Endometrial microvascular endothelial cells (primary cell): ENCODE data around the gene IQGAP2. TPM values are rescaled to one million over a fixed set of nuclear protein-coding genes. Genes with fewer than 3 reads are reported as not detected.
"Not testable (repeated sequence)": the region's sequence is repeated elsewhere in the genome, so short reads cannot be mapped to it uniquely, and the experiment has no call there.

Experiments used
- in situ Hi-C: cut with HindIII; loops from 2 replicates; pipeline ENCODE4 v1.10.0; 2017; ENCODE audit warnings: low sequenced_read_pairs, low pct_unique_long_range_greater_than_20kb; ENCODE audit errors: inconsistent ontology term
- total RNA-seq: library from RNA; depleted of rRNA; stranded (reverse); fragments of >200 nt; gene quantifications from one replicate; pipeline ENCODE4 v1.2.3, GENCODE V29; 2015; ENCODE audit errors: inconsistent ontology term

IQGAP2 gene
- total RNA-seq, 1 donor from 2014 or later = 0.09 TPM

DNA sequence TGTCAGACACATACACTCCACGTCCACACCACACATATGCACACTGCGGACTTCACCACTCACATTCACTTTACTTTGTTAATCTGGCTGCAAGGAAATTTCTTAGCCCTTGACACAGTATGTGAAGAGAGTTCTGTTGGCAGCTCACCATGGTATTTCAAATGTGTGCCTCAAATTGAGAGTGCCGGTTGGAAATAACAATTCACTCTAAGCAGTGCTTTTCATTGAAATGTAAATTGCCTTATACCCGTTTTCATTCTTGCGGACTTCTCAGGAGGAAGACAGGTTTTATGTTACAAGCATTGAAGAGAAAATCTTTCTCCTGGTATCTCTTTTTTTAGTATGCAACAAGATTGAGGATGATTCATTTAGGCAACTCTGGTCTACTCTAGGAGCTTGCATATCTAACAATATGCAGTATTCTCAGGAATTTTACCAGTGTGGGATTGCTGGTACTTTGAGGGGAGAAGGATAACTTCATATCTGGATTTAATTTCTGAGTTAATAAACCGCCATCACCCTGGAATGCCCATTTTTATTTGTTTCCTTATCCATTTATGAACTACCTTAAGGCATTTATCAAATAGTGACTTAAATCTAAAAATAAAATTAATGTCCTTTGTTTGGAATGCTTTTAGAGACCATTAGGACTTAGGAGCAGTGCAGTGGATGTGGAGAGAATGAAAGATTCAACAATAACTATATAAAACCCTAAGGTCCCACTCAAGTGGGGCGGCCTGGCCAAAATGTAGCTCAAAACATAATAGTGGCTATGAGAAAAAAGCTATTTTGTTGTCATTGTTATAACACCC lies 87.0 kb downstream of the IQGAP2 start:
- in situ Hi-C loops = no loop called here

DNA sequence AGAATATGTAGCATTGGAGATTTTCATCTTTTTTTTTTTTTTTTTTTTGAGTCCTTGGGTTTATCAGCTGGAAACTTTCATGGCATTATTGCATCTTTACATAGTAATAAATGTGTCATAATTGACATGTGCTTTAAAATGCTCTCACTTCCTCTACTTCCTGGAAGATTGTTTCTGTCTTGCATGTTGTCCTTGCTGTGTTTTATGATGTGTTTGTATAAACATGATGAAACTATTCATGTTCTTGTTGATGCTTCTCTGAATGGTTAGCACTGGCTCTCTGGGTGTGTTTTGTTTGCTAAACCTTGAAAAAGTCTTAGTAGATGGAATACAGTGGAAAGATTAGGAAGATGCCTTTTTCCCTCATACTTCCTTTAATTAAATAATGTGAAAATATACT lies 87.9 kb downstream of the IQGAP2 start:
- in situ Hi-C loops = no loop called here

GRCh38 chr5:76492819-76493189 lies 89.7 kb downstream of the IQGAP2 start:
- in situ Hi-C loops = no loop called here

- in situ Hi-C loops = no loop called here
These were observed 90.2 kb downstream of the IQGAP2 start for GRCh38 chr5:76493190-76493837.

GRCh38 chr5:76494201-76494600 lies 91.1 kb downstream of the IQGAP2 start:
- in situ Hi-C loops = no loop called here

- in situ Hi-C loops = no loop called here
These were observed 92.8 kb downstream of the IQGAP2 start for GRCh38 chr5:76495870-76496269.

DNA sequence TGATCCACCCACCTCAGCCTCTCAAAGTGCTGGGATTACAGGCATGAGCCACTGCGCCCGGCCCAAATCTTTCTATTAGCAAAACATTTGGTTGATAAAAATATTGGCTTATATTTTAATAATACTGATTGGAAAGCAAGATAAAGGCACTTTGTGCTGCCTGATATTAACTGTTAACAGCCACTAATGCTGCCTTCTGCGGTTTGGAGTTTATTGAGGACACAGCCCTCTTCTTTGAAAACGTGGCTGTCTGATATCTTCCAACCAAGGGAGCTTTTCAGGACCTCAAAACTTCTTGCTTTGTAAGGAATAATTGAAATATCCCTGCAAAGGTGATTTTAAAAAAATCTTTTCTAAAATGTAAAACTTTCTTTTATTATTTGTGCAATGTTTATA lies 94.0 kb downstream of the IQGAP2 start:
- in situ Hi-C loops = no loop called here

DNA sequence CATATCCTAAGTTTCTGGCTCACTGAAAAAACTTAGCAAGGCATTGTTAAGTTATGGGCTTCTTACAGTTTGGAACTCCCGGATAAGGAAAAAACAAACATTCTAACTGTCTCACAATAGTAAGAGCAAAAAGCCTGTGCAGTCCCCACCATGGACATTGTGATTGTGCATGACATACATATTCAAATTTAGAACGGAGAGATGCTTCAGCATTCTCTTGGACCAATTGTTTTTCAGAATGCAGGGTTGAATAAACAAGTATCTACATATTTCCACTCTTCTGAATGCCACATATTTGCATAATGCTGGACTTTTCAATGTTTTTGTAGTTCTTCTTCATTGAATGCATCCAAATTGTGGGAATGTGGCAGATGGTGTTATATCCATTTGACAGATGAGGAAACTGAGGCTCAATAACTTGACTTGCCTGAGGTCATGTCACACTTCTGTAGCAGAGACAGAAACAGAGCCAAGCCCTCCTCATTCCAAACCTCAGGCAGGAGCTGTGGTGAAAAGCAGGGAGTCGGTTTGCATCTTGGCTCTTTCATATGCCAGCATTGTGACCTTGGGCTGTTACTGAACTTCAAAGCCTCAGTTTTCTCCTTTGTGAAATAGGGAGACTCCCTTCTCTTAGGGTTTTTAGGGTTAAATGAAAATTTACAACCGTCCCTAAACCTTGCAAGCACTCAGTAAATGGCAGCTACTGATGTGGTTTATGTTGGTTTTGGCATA lies 95.1 kb downstream of the IQGAP2 start:
- in situ Hi-C loops = no loop called here

- in situ Hi-C loops = no loop called here
These were observed 96.5 kb downstream of the IQGAP2 start for GRCh38 chr5:76499507-76500161.

GRCh38 chr5:76500633-76501393 lies 97.7 kb downstream of the IQGAP2 start:
- in situ Hi-C loops = no loop called here

- in situ Hi-C loops = no loop called here
These were observed 100.8 kb downstream of the IQGAP2 start for GRCh38 chr5:76503929-76504328.

DNA sequence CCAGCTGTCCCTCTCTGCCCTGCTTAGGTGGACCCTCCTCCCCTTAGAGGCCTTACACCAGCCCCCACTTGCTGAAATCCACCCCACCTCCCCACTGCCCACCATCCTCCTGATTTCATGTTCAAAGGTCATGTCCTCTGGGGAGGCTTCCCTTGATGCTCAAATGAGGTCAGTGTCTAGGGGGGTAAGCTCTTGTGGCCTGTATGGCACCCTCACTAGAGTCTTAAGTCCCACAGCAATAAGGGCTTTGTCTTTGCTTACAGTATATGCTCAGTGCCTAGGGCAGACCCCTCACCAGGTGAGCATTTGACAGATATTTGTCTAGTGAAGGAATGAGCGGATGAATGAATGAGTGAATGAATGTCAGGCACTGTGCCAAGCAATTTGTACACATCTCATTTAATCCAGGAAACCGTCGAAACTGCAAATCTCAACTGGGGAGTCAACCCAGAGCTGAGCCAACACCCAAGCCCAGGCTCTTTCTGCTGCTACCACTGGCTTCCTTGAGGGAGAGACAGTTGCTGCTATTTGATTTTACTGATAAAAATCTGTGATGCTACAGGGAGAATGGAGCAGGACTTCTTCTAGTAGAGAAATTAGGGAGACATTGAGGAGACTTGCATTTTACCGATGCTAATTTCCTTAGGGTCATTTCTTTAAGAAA lies 101.9 kb downstream of the IQGAP2 start:
- in situ Hi-C loops = no loop called here

- in situ Hi-C loops = no loop called here
These were observed 110.4 kb downstream of the IQGAP2 start for GRCh38 chr5:76513476-76513875.

GRCh38 chr5:76514292-76514691 lies 111.2 kb downstream of the IQGAP2 start:
- in situ Hi-C loops = no loop called here

DNA sequence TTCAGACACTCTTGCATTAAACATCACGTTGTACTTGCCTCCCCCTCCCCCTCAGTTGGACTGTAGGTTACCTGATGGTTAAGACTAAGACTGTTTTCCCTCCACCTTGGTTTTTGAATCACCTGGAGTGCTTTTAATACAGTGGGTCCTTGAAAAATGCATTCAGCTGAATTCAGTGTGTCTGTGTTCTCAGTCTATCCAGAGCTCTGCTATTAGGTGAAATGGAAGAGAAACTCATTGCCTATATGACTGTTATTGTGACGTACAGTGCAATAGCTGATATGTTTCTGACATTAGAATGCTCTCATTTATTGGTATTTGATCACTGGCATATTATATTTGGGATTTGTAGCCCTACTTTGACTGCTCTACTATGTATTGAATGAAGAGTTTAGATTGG lies 111.6 kb downstream of the IQGAP2 start:
- in situ Hi-C loops = no loop called here

DNA sequence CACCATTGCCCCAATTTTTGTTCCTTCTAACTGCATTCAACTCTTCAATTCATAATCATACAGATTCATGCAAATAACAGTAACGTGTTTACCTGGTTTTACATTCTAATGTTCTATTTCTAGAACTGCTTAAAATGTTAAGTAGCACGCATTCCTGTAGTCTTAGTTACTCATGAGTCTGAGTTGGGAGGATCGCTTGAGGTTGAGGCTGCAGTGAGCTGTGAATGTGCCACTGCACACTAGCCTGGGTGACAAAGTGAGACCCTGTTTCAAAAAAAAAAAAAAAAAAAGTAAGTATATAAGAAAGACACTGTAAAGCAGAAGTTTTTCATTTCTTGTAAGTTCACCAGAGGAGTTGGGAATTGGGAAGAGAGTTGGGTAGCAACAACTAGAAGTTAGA lies 114.2 kb downstream of the IQGAP2 start:
- in situ Hi-C loops = no loop called here

DNA sequence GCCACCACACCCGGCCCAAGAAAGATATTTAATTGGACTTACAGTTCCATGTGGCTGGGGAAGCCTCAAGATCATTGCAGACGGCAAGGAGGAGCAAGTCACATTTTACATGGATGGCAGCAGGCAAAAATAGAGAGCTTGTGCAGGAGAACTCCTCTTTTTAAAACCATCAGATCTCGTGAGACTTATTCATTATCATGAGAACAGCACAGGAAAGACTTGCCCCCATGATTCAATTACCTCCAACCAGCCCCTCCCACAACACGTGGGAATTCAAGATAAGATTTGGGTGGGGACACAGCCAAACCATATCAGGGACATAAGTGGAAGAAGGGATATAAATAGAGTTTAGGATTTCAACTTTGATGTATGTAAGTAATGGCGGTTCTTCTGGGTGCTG lies 115.2 kb downstream of the IQGAP2 start:
- in situ Hi-C loops = not testable (repeated sequence)

DNA sequence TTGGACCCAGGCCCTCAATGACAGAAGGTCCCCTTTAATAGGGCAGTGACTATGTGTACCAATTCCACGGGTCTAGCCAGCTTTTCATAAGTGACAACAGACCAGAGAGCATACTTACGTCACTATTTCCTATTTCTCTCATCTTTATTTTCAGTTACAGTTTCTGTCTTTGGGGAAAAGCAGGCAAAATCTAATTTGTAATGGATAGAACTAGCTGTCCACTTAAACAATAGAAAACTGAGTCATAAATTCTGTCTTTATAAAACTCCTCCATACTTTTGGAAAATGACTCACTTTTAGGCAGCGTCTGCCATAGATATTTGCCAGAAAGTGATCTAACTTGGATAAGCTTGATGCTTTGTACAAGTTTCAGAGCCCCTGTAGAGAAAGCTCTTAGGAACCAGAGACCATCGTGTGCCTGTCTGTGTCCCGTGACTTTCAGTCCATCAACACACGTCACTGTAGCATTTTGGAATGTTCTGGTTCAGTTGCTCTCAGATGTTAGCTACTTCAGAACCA lies 118.2 kb downstream of the IQGAP2 start:
- in situ Hi-C loops = no loop called here
